Lower lobe of right lung (tissue), 2 donors: ENCODE data around the gene ANK3. TPM values are rescaled to one million over a fixed set of nuclear protein-coding genes. Genes with fewer than 3 reads are reported as not detected.

ENCODE experiments used
- ATAC-seq, 2 donors: fragments of 200-7000 bp; cut with Tn5 transposase; one replicate each; pipeline ENCODE4 v1.9.1; 2020 to 2022; ENCODE audit warnings: mild to moderate bottlenecking in 2 of 2, moderate library complexity in 2 of 2
- DNase-seq: peaks from one replicate; pipeline ENCODE4 v3.0.0-alpha.2; 2020
- H3K27ac ChIP-seq: fragments of 200-600 bp; one replicate; pipeline ENCODE4 v1.8.0; 2022
- H3K27me3 ChIP-seq: fragments of 200-600 bp; one replicate; pipeline ENCODE4 v1.8.0; 2022; ENCODE audit warnings: low read depth
- H3K36me3 ChIP-seq: fragments of 200-600 bp; one replicate; pipeline ENCODE4 v1.8.0; 2022; ENCODE audit warnings: mild to moderate bottlenecking
- H3K4me1 ChIP-seq: fragments of 200-600 bp; one replicate; pipeline ENCODE4 v1.8.0; 2022
- H3K4me3 ChIP-seq: fragments of 200-600 bp; one replicate; pipeline ENCODE4 v1.8.0; 2022; ENCODE audit warnings: mild to moderate bottlenecking
- H3K9me3 ChIP-seq: fragments of 200-600 bp; one replicate; pipeline ENCODE4 v1.8.0; 2022
- intact Hi-C: fragments of 100-400 bp; cut with DNase I; formaldehyde crosslinking; loops from one replicate; pipeline ENCODE4 v1.11.0; 2022
- total RNA-seq: library from RNA; stranded (reverse); fragmentation: NEBNext Ultra II Directional; extraction: Animal tissue kit (Norgen Biotek cat#: 25700); gene quantifications from one replicate; pipeline ENCODE4 v1.2.1, GENCODE V29; 2021
- TF ChIP-seq, protein P1 (sequence below): fragments of 200-600 bp; IDR thresholded peaks from one replicate; pipeline ENCODE4 v1.8.0; 2022; ENCODE audit warnings: antibody characterized with exemption, mild to moderate bottlenecking
- donor health status: DM: no; HTN: yes; CAD: no; lungs with severe emphysema.

ANK3 gene
- total RNA-seq, 1 donor from 2014 or later: 75.9 TPM

DNA sequence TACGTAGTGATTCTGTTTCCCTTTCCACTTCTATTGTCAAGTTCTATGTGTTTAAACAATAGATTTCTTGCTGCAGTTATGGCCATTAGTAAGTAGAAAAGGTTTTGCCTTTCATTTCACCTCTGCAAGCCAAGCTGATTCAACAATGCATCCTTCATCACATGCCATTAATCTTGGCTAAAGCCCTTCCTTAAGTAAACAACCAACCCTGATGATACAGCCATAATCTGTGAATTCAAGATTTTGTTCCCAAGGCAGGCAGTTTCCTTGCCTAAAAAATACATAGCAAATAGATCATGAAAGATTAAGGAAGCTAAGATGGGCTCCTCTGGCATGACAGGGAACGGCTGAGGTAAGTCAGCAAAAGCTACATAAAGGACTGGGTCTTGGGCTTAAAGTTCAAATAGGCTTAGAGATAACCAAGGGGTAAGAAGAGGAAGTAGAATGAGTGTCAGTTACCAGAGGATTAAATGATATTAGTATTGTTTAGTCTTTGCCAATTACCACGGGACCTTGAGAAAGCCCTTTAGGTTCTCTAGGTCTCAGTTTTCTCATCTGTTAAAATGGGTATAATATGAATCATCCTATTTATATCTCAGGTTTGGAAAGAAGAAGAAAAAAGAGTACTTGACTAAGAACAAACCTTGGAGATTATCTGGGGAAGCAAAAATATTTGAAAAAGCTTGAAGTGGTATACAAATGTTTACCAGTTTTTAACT lies 35.9 kb upstream of the ANK3 start:
- H3K36me3 ChIP-seq: no peaks in the 10 kb centered on the region
- TF ChIP-seq, protein P1, sequence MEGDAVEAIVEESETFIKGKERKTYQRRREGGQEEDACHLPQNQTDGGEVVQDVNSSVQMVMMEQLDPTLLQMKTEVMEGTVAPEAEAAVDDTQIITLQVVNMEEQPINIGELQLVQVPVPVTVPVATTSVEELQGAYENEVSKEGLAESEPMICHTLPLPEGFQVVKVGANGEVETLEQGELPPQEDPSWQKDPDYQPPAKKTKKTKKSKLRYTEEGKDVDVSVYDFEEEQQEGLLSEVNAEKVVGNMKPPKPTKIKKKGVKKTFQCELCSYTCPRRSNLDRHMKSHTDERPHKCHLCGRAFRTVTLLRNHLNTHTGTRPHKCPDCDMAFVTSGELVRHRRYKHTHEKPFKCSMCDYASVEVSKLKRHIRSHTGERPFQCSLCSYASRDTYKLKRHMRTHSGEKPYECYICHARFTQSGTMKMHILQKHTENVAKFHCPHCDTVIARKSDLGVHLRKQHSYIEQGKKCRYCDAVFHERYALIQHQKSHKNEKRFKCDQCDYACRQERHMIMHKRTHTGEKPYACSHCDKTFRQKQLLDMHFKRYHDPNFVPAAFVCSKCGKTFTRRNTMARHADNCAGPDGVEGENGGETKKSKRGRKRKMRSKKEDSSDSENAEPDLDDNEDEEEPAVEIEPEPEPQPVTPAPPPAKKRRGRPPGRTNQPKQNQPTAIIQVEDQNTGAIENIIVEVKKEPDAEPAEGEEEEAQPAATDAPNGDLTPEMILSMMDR: no peak
- no peaks in the 10 kb centered on the region for H3K27me3 ChIP-seq
- no peak overlapping the region for H3K27ac ChIP-seq
- ATAC-seq (no peak), DNase-seq (no peak)
- intact Hi-C loops: no loop called here
- no peaks in the 10 kb centered on the region for H3K9me3 ChIP-seq
- H3K4me1 ChIP-seq: no peaks in the 10 kb centered on the region
- no peak overlapping the region for H3K4me3 ChIP-seq

DNA sequence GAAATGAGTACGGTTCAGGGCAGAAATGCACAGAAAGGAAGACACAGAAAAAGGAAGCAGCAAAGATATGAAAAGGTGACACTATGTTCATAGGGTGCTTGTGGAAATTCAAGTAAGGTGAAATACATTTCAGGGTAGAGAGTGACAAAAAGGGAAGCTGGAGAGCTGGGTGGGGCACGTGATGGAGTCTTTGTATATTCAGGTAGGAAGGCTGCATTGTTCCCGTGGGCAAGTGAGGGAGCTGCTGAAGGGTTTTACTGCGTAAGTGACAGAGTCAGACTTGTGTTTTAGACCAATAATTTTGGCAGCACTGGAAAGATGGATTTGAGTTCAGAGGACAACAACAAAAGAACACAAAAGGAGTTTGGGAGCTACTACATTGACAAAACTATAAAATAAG lies 35.3 kb upstream of the ANK3 start:
- no peak overlapping the region for H3K27ac ChIP-seq
- no peak for ATAC-seq
- H3K4me1 ChIP-seq: no peaks in the 10 kb centered on the region
- no peaks in the 10 kb centered on the region for H3K27me3 ChIP-seq
- H3K36me3 ChIP-seq: no peaks in the 10 kb centered on the region
- no peak overlapping the region for H3K4me3 ChIP-seq
- TF ChIP-seq, protein P1: no peak
- no peaks in the 10 kb centered on the region for H3K9me3 ChIP-seq
- DNase-seq: no peak
- intact Hi-C loops: no loop called here

DNA sequence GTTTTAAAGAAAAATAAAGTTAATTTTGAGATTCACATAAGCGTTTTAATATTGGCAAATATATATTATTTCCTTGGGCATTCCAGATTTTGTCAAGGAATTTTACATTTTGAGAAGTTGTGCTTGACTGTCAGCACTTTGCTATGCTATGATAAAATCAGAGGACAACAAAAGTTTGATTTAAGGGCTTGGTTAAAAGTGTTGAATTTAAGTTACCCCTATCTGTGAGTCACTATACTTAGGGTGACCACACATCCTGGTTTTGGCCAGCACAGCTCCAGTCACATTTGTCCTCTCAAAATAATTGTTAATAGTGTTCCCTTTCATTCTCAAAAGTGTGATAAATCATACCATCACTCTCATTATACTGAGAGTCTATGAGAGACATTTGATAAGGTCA lies 34.2 kb upstream of the ANK3 start:
- no peaks in the 10 kb centered on the region for H3K9me3 ChIP-seq
- no peak overlapping the region for H3K4me3 ChIP-seq
- no peak overlapping the region for H3K27ac ChIP-seq
- TF ChIP-seq, protein P1: no peak
- no peaks in the 10 kb centered on the region for H3K4me1 ChIP-seq
- intact Hi-C loops: no loop called here
- DNase-seq: no peak
- H3K27me3 ChIP-seq: no peaks in the 10 kb centered on the region
- no peaks in the 10 kb centered on the region for H3K36me3 ChIP-seq
- ATAC-seq: no peak

DNA sequence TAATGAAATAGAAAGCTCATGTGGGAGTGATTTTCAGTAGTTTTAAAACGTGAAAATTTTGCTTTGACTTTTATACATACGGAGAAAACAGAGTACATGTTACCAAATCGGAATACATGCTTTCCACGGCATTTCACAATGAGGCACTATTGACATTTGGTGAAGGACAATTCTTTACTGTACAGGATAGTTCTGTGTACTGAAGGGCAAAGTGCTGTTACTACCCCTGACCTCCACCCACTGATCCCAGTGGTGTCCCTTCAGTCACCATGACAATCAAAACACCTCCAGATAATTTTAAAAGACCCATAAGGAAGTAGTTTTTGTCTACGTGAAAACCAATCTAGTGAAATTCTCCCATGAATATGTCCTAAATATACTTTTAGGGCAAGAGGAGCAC lies 33.1 kb upstream of the ANK3 start:
- H3K27ac ChIP-seq: no peak overlapping the region
- no peaks in the 10 kb centered on the region for H3K9me3 ChIP-seq
- no peak overlapping the region for H3K4me3 ChIP-seq
- peak; percentile 70 to 76 for ATAC-seq
- no peak for DNase-seq
- TF ChIP-seq, protein P1: no peak
- intact Hi-C loops: no loop called here
- H3K27me3 ChIP-seq: no peaks in the 10 kb centered on the region
- no peaks in the 10 kb centered on the region for H3K4me1 ChIP-seq
- no peaks in the 10 kb centered on the region for H3K36me3 ChIP-seq

DNA sequence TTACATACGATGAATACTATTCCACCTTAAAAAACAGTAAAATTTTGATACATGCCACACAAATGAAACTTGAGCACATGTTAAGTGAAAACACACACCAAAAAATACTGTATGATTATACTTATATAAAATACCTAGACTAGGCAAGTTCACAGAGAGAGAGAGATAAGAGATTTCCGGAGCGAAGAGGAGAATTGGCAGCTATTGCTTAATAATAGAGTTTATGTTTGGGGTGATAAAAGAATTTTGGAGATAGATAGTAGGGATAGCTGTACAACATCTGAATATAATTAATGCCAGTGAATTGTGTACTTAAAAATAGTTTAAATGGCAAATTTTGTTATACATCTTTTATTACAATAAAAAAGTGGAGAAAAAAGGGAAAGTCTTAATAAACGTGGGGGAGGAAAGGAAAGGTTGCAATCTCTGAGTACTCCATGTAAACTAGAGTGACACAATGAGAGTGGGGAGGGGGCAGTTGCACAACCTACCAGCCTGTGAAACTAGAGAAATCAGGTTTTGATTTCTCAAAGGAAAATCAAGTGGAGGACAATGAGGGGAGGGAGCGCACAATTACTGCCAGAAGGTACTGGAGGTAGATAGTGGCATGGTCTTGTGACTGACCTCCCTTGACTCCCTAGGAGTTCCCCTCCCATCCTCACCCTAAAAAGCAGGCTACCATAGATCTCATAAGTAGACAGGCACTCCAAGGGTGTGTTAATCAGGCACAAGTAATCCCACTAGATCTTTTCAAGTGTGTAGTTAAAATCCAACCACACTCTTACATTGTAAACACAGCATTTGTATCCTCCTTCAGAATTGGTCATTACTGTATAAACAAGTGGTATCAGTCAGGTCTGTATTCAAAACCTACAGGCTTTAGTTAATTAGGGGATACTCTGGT lies 31.6 kb upstream of the ANK3 start:
- DNase-seq (no peak), ATAC-seq (peak; percentile 51 to 61)
- Histone ChIP-seq H3K9me3 (no peaks in the 10 kb centered on the region), H3K4me3 (no peak overlapping the region), H3K36me3 (no peaks in the 10 kb centered on the region), H3K27ac (no peak overlapping the region), H3K4me1 (no peaks in the 10 kb centered on the region), H3K27me3 (no peaks in the 10 kb centered on the region)
- TF ChIP-seq, protein P1: no peak
- intact Hi-C loops: no loop called here
